ENCODE data around the gene STK32C. TPM values are rescaled to one million over a fixed set of nuclear protein-coding genes. Genes with fewer than 3 reads are reported as not detected.

STK32C gene
- total RNA-seq, 1 donor, result 6.7 TPM

DNA sequence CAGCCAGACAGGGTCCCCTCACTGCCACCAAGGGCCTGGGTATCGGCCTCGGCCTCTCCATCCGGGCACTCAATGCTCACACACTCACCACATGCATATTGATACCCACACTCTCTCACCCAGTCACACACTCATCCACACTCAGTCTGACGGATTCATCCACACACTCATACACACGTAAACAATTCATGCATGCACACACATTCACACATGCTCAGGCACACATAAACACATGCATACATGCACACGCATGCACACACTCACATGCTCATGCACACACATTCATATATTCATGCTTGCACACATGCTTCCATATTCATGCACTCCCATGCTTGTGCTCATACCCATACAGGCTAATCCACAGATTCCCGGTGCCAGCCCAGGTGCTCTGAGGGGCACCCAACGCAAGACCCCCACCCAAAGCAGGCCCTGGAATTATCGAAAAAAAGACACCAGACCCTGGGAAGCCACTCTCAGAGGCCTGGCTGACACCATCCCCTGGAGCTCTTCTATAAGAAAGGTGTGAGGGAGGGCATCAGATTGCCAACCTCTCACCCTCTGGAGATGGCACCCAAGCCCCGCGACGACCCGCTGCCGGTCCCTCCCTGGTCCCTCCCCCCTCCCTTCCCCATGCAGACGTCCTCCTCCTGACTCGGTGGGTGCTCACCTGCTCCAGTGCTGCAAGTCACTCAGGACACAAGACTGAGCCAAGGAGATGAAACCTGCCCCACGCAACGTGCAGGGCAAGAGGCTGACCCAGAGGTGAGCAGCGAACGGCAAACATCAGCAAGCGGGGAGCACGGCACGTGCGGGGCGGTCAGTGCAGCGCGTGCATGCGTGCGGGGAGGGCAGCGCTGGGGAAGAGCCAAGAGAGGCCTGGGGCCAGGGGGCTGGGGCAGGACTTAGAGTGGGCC lies 15.2 kb downstream of the STK32C start:
- DNase-seq (ENCODE audit: low read depth), result no peak
- TF ChIP-seq, protein P1, sequence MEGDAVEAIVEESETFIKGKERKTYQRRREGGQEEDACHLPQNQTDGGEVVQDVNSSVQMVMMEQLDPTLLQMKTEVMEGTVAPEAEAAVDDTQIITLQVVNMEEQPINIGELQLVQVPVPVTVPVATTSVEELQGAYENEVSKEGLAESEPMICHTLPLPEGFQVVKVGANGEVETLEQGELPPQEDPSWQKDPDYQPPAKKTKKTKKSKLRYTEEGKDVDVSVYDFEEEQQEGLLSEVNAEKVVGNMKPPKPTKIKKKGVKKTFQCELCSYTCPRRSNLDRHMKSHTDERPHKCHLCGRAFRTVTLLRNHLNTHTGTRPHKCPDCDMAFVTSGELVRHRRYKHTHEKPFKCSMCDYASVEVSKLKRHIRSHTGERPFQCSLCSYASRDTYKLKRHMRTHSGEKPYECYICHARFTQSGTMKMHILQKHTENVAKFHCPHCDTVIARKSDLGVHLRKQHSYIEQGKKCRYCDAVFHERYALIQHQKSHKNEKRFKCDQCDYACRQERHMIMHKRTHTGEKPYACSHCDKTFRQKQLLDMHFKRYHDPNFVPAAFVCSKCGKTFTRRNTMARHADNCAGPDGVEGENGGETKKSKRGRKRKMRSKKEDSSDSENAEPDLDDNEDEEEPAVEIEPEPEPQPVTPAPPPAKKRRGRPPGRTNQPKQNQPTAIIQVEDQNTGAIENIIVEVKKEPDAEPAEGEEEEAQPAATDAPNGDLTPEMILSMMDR (IDR thresholded peaks at IDR 0.05; ENCODE audit: insufficient read depth, low read length), result no peak
- H3K4me3 ChIP-seq (ENCODE audit: low read depth, low read length), result no peak overlapping the region

DNA sequence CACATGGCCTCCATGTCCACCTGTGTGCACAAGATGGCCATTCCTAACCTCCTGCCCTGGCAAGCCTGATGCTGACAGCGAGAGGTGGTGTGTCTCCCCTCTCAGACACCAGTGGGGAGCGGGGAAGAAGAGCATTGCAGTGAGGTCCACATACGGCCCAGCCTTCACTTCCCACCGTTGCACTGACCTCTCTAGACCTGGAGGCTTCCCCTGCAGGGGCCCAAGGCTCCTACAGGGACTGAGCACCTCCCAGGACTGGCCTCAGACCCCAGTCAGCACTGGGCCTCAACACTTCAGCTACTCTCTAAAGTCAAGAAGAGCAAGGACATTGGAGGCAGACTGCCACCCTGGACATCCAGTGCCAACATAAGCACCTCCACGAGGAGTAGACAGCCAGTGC lies 15.9 kb downstream of the STK32C start:
- H3K4me3 ChIP-seq (ENCODE audit: low read depth, low read length), result no peak overlapping the region
- TF ChIP-seq, protein P1 (IDR thresholded peaks at IDR 0.05; ENCODE audit: insufficient read depth, low read length), result no peak
- no peak for DNase-seq (ENCODE audit: low read depth)

DNA sequence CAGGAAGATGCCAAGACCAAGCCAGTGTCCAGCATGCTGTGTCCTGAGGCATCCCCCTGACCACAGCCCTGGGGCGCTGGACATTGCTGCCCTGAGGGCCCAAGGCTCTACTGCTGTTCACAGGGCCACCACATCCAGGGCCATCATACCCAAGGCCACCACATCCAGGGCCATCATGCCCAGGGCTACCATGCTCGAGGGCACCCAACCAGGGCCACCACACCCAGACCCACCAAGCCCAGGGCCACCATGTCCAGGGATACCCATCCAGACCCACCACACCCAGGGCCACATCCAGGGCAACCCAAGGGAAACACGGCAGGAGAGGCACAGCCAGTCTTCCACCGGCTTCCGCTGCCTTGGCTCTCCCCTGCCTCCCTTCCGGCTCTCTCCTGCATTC lies 17.1 kb downstream of the STK32C start:
- TF ChIP-seq, protein P1 (IDR thresholded peaks at IDR 0.05; ENCODE audit: insufficient read depth, low read length), result no peak
- DNase-seq (ENCODE audit: low read depth), result no peak
- no peak overlapping the region for H3K4me3 ChIP-seq (ENCODE audit: low read depth, low read length)

DNA sequence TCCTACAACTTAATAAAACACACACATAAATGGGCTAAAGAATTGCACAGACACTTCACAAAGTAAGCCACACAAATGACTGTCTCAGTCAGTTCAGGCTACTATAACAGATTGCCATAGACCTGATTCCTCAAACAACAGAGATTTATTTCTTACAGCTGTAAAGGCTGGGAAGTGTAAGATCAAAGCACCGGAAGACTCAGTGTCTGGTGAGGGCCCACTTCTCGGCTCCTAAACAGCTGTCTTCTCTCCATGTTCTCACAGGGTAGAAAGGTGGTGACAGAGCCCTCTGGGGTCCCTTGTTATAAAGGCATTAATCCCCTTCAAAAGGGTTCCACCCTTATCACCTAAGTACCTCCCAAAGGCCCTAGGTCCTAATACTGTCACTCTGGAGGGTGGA lies 18.3 kb downstream of the STK32C start:
- no peak overlapping the region for H3K4me3 ChIP-seq (ENCODE audit: low read depth, low read length)
- DNase-seq (ENCODE audit: low read depth), result no peak
- TF ChIP-seq, protein P1 (IDR thresholded peaks at IDR 0.05; ENCODE audit: insufficient read depth, low read length), result no peak

DNA sequence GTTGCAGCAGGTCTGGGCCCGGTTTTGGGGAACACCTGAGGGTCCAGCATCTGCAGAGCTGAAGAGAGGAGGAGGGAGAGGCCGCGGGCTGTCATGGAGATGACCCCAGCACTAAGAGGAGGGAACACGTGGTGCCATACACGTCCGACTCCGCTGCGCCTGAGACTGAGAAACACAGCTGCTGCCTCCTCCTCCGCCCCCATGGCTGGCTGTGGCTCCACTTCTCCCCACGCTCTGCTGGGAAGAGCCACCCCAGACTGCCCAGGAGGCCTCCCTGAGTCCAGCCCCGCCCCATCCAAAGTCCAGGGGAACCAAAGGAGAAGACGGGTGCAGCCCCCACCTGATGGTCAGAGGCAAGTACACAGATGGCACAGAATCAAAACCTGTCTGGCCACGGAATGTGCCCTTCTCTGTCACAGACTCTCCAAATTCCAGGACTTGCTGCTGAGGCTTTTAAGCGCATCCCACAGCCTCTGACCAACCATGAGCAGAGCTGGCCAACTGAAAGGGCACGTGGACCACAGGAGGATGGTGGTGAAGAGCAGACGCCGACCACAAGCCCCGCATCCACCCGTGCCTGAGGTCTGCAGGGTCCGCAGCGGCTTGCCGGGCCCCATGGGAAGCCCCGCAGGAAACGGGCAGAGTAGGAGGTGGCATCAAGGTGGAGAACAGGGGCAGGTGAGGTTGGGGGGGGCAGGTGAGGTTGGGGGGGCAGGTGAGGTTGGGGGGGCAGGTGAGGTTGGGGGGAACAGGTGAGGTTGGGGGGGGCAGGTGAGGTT lies 24.0 kb downstream of the STK32C start:
- H3K4me3 ChIP-seq (ENCODE audit: low read depth, low read length), result no peak overlapping the region
- TF ChIP-seq, protein P1 (IDR thresholded peaks at IDR 0.05; ENCODE audit: insufficient read depth, low read length), result no peak
- no peak for DNase-seq (ENCODE audit: low read depth)

DNA sequence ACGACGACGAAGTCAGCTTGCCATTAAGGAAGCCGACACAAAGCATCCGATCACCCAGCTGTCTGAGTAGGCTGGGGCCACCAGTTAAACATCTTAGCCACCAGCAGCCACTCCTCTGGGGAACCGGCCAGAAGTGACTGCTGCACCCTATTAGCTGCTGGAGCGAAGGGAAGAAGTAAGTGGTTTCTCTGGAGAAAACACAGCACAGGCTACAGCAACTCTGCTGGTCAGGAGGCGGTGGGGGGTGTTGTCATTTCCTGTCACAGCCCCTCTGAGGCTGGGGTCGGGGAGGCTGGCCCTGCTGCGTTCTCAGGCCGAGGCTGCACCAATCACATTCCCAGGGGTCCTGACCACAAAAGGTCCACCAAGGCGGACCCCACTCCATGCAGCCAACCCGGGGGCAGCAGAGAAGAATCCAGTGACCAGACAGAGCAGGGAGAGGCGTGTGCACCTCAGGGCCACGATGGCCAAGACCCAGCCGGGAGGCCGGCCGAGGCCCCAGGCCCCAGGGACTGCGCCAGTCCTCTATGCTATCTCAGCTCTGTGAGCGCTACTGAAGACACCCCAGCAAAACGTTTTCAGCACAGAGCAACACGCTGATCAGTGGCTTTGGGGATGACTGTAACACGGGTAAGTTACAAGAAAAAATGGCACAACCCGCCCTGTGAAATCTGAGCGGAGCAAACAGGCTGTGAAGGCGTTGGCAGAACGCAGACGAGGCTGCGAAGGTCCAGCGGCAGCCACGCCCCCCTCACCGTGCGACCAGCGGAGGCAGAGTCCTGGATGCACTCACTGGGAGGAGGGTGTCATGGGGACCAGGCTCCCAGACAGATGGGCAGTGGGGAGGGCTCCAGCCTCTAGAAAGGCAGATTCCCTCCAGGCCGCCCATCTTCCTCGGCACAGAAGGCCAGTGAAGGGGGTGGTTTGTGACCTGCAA lies 24.8 kb downstream of the STK32C start:
- TF ChIP-seq, protein P1 (IDR thresholded peaks at IDR 0.05; ENCODE audit: insufficient read depth, low read length), result no peak
- no peak for DNase-seq (ENCODE audit: low read depth)
- no peak overlapping the region for H3K4me3 ChIP-seq (ENCODE audit: low read depth, low read length)
